ENCODE data around the gene ACTA1.

DNA sequence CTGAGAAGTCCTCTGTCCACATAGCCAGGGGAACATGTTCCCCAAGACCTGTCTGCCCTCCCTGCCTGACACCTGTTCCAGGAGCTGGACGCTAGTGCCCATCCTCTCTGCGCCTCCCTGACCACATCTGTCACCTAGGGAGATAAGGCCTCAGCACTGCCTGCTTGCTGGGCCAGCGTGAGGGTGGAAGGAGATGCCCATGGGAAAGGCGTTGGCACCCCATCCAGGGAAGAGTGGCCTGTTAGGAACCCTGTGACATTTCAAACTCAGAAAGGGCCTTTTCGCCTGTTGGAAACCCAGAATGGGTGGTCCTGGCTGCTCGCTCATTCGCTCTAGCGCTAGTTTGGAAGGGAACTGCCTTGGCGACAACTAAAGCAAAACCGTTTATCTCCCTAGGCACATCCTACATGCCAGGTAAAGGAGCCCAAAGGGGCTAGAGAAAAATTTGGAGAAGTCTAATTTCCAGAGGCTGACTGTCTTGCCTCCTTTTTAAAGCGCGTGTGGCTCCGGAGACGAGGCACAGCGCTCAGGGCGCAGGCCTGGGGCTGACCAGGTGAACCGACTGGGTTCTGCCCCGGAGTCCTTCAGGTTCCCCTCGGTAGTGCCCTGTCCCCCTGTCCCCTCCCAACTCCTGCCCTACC is 410 bp downstream of the ACTA1 start:
- TF ChIP-seq, protein P1, sequence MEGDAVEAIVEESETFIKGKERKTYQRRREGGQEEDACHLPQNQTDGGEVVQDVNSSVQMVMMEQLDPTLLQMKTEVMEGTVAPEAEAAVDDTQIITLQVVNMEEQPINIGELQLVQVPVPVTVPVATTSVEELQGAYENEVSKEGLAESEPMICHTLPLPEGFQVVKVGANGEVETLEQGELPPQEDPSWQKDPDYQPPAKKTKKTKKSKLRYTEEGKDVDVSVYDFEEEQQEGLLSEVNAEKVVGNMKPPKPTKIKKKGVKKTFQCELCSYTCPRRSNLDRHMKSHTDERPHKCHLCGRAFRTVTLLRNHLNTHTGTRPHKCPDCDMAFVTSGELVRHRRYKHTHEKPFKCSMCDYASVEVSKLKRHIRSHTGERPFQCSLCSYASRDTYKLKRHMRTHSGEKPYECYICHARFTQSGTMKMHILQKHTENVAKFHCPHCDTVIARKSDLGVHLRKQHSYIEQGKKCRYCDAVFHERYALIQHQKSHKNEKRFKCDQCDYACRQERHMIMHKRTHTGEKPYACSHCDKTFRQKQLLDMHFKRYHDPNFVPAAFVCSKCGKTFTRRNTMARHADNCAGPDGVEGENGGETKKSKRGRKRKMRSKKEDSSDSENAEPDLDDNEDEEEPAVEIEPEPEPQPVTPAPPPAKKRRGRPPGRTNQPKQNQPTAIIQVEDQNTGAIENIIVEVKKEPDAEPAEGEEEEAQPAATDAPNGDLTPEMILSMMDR (IDR thresholded peaks at IDR 0.05; ENCODE audit: poor library complexity, severe bottlenecking): no peak
- TF ChIP-seq POLR2AphosphoS5 (IDR thresholded peaks at IDR 0.05) (no peak), EZH2 (IDR thresholded peaks at IDR 0.05; ENCODE audit: borderline replicate concordance, insufficient read depth, low read length, poor library complexity, severe bottlenecking) (no peak), SMC3 (conservative IDR thresholded peaks at IDR 0.05; ENCODE audit: poor library complexity) (no peak), RAD21 (conservative IDR thresholded peaks at IDR 0.05) (no peak)

Measured in neural cell (in vitro differentiated cells).